SK-N-SH treated with all-trans-retinoic acid at 6 μM for 48 hours (cell line): Measurements from ENCODE around the gene RANBP1.

Source experiments
- ATAC-seq: fragments of 200-7000 bp; cut with Tn5 transposase; 3 replicates; pipeline ENCODE4 v1.9.1; 2020; ENCODE audit warnings: mild to moderate bottlenecking, moderate library complexity
- BACH2 ChIP-seq: fragments of 250-450 bp; sonication (Bioruptor Pico); IDR thresholded peaks from 2 replicates; pipeline ENCODE4 v1.9.0; 2021; ENCODE audit warnings: mild to moderate bottlenecking, borderline replicate concordance
- CSRNP3 ChIP-seq: fragments of 250-450 bp; sonication (Bioruptor Pico); IDR thresholded peaks from 2 replicates; pipeline ENCODE4 v1.5.1; 2021; ENCODE audit warnings: mild to moderate bottlenecking, moderate library complexity
- ESRRG ChIP-seq: fragments of 250-450 bp; sonication (Bioruptor Pico); IDR thresholded peaks from 2 replicates; pipeline ENCODE4 v1.6.1; 2021; ENCODE audit warnings: mild to moderate bottlenecking
- GLIS3 ChIP-seq: fragments of 250-450 bp; sonication (Bioruptor Pico); IDR thresholded peaks from 2 replicates; pipeline ENCODE4 v1.5.0; 2020; ENCODE audit warnings: mild to moderate bottlenecking, moderate library complexity
- PPARA ChIP-seq: fragments of 250-450 bp; sonication (Bioruptor Pico); IDR thresholded peaks from 2 replicates; pipeline ENCODE4 v1.5.0; 2020; ENCODE audit warnings: mild to moderate bottlenecking, borderline replicate concordance
- TSHZ2 ChIP-seq: fragments of 250-450 bp; sonication (Bioruptor Pico); IDR thresholded peaks from 2 replicates; pipeline ENCODE4 v1.5.0; 2020; ENCODE audit warnings: mild to moderate bottlenecking, moderate library complexity
- ZC3H10 ChIP-seq: fragments of 250-450 bp; sonication (Bioruptor Pico); IDR thresholded peaks from 2 replicates; pipeline ENCODE4 v1.5.1; 2021; ENCODE audit warnings: mild to moderate bottlenecking, moderate library complexity
- ZFP3 ChIP-seq: fragments of 250-450 bp; sonication (Bioruptor Pico); IDR thresholded peaks from 2 replicates; pipeline ENCODE4 v1.5.0; 2020; ENCODE audit warnings: mild to moderate bottlenecking, moderate library complexity
- ZNF565 ChIP-seq: fragments of 450-650 bp; formaldehyde crosslinking; conservative IDR thresholded peaks from 2 replicates; pipeline ENCODE4 v1.5.0; 2020; ENCODE audit warnings: low read depth, mild to moderate bottlenecking, moderate library complexity
- ZNF8 ChIP-seq: fragments of 450-650 bp; formaldehyde crosslinking; IDR thresholded peaks from 2 replicates; pipeline ENCODE4 v1.5.0; 2020; ENCODE audit warnings: mild to moderate bottlenecking, moderate library complexity
- TF ChIP-seq, protein P1 (sequence below): fragments of 250-450 bp; sonication (Bioruptor Pico); IDR thresholded peaks from 2 replicates; pipeline ENCODE4 v1.8.0; 2020; ENCODE audit warnings: mild to moderate bottlenecking, moderate library complexity, borderline replicate concordance
- TF ChIP-seq, protein P2 (sequence below): fragments of 250-450 bp; sonication (Bioruptor Pico); IDR thresholded peaks from 2 replicates; pipeline ENCODE4 v1.8.0; 2021; ENCODE audit warnings: low read depth, mild to moderate bottlenecking, moderate library complexity, borderline replicate concordance

The RANBP1 gene

GRCh38 chr22:20112623-20113511 lies 3.0 kb upstream of the RANBP1 start:
- no peak for TF ChIP-seq ZNF565 (CRISPR knock-in tag)
- ATAC-seq = no peak

DNA sequence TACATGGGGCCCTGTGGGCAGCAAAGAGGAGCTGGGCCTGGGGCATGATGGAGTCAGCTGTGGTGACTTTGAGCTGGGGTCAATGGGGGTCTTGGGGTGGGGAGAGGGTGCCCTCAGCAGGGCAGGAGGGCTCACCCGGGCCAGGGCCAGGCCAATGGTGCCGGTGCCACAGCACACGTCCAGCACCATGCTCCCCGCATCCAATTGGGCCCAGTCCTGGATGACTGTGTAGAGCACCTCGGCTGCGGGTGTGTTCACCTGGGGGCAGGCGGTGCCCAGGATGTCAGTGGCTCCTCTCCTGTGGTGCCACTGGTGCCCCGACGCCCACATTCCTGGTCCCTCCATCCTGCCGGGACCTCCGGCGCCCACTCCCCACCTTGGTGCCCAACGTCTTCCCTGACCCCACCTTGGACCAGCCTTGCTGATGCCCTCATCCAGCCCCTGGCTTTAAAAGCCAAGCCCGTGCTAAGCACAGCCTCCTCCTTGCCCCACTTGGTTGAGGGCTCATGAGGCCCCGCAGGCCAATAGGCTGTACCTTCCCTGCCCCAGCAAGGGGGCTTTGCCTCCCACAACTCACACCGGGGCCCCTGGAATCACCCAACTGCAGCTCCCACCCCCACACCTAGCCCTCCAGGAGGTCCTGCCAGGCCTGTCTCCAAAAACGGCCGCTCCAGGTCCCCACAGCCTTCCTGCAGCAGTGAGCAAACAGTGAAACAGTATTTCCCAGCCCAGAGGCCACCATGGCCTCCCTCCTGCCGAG lies 2.2 kb upstream of the RANBP1 start:
- no peak for TF ChIP-seq BACH2 (CRISPR knock-in tag)
- TF ChIP-seq ZFP3 (CRISPR knock-in tag) = no peak

GRCh38 chr22:20114506-20115475 lies 1.1 kb upstream of the RANBP1 start:
- no peak for TF ChIP-seq ZC3H10 (CRISPR knock-in tag)
- TF ChIP-seq ESRRG (CRISPR knock-in tag) = no peak
- no peak for TF ChIP-seq PPARA (CRISPR knock-in tag)
- TF ChIP-seq, protein P1, sequence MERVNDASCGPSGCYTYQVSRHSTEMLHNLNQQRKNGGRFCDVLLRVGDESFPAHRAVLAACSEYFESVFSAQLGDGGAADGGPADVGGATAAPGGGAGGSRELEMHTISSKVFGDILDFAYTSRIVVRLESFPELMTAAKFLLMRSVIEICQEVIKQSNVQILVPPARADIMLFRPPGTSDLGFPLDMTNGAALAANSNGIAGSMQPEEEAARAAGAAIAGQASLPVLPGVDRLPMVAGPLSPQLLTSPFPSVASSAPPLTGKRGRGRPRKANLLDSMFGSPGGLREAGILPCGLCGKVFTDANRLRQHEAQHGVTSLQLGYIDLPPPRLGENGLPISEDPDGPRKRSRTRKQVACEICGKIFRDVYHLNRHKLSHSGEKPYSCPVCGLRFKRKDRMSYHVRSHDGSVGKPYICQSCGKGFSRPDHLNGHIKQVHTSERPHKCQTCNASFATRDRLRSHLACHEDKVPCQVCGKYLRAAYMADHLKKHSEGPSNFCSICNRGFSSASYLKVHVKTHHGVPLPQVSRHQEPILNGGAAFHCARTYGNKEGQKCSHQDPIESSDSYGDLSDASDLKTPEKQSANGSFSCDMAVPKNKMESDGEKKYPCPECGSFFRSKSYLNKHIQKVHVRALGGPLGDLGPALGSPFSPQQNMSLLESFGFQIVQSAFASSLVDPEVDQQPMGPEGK = no peak
- no peak for TF ChIP-seq ZNF8 (CRISPR knock-in tag)
- TF ChIP-seq, protein P2, sequence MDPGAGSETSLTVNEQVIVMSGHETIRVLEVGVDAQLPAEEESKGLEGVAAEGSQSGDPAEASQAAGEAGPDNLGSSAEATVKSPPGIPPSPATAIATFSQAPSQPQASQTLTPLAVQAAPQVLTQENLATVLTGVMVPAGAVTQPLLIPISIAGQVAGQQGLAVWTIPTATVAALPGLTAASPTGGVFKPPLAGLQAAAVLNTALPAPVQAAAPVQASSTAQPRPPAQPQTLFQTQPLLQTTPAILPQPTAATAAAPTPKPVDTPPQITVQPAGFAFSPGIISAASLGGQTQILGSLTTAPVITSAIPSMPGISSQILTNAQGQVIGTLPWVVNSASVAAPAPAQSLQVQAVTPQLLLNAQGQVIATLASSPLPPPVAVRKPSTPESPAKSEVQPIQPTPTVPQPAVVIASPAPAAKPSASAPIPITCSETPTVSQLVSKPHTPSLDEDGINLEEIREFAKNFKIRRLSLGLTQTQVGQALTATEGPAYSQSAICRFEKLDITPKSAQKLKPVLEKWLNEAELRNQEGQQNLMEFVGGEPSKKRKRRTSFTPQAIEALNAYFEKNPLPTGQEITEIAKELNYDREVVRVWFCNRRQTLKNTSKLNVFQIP (CRISPR knock-in tag) = no peak
- no peak for ATAC-seq

More for the DNA sequence above, 2.2 kb upstream of the RANBP1 start:
- ATAC-seq = no peak

DNA sequence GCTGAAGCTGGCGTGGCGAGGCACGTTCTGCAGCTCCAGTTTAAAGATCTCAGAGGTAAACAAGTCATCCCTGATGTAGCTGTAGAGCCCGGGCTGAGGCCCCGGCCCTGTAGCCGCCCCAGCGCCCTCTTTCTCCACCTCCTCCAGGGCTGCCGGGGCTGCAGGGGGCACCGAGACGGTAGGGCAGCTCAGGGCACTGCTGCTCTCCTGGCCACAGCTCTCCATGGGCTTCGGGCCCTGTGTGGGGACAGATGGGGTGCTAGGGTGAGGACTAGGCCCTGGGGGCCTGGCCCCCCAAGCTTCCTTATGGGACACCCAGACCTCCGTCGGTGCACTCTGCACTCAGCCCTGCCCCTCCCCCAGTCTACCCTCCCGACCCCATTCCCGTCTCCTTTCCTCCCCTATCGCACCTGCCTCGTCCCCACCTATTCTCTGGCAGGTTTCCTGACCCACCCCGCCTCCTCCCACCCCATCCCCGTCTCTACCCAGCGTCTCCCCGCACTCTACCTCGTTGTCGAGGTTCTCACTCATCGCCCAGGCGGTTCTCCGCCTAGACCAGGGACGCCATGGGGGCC lies 559 bp downstream of the RANBP1 start:
- TF ChIP-seq CSRNP3 = no peak
- peak; percentile 5 for ATAC-seq

GRCh38 chr22:20116951-20117632 lies 1.2 kb downstream of the RANBP1 start, which contains the start of gene TRMT2A:
Gene TRMT2A, minus strand, starts transcription at chr22:20117226. Its CDS starts 320 bp downstream, at chr22:20116906.
- TF ChIP-seq ZFP3 (CRISPR knock-in tag) = 0 out of 2 replicates have a peak, but pooled peaks have one; percentile 30
- no peak for TF ChIP-seq GLIS3 (CRISPR knock-in tag)
- 0 out of 2 replicates have a peak, but pooled peaks have one; percentile 55 for TF ChIP-seq PPARA (CRISPR knock-in tag)
- TF ChIP-seq TSHZ2 = peak; percentile 65; the same call in 1 of the 2 replicates
- TF ChIP-seq ZC3H10 (CRISPR knock-in tag) = no peak
- TF ChIP-seq, all 23 proteins: peak for 3
- peak; percentile 83 for ATAC-seq
